GM12892 (cell line): ENCODE results near the gene PLCXD1.

Experiments
- POLR2A ChIP-seq: IDR thresholded peaks from 2 replicates; pipeline ENCODE4 v1.6.1; 2011; ENCODE audit warnings: low read depth, low read length, control low read depth
- POLR2AphosphoS5 ChIP-seq: IDR thresholded peaks from 2 replicates; pipeline ENCODE4 v1.6.1; 2011; ENCODE audit warnings: low read depth, low read length, control low read depth
- TAF1 ChIP-seq: IDR thresholded peaks from 2 replicates; pipeline ENCODE4 v1.6.1; 2011; ENCODE audit warnings: low read depth, mild to moderate bottlenecking, control low read depth, low read length, borderline replicate concordance

- TF ChIP-seq POLR2A = no peak
- no peak for TF ChIP-seq POLR2AphosphoS5
- no peak for TF ChIP-seq TAF1
Observed at GRCh38 chrX:345020-345925, 64.1 kb downstream of the PLCXD1 start.
